NCI-H2081 (cell line): ENCODE data around the gene CDK17.
"Not testable (repeated sequence)": the region's sequence is repeated elsewhere in the genome, so short reads cannot be mapped to it uniquely, and the experiment has no call there.

ENCODE experiments used
- DNase-seq, 2 experiments: peaks; one replicate each; lab custom pipeline; 2025; lab: John Stamatoyannopoulos, UW

Gene CDK17

DNA sequence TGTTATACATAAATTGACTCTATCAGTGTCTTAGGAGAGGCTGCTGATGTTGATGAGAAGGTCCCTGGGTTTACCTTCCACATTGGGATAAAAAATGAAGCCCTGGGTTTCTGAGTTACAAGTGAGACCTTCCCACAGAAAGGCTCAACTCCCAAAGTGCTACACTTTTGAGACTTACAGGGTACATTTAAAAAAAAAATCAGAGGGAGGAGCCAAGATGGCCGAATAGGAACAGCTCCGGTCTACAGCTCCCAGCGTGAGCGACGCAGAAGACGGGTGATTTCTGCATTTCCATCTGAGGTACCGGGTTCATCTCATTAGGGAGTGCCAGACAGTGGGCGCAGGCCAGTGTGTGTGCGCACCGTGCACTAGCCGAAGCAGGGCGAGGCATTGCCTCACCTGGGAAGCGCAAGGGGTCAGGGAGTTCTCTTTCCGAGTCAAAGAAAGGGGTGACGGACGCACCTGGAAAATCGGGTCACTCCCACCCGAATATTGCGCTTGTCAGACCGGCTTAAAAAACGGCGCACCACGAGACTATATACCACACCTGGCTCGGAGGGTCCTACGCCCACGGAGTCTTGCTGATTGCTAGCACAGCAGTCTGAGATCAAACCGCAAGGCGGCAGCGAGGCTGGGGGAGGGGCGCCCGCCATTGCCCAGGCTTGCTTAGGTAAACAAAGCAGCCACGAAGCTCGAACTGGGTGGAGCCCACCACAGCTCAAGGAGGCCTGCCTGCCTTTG lies 84.3 kb downstream of the CDK17 start:
- not testable (repeated sequence) for DNase-seq

DNA sequence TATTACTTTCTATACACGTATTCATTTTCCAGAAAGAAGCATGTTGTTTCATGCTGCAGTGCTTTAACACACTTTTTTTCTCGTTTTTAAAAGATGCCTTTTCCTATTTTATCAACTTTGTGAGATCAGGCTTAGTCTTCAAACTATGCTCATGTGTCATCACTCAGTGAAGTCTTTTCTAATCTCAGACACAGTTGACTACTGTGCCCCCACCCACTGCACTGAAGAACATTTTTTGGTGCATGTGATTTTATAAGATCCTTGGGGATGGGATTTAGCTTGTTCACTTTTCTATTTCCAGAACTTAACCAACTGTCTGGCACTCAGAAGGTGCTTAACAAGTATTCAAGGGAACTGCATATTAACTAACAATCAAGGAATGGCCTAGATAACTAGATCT lies 85.5 kb downstream of the CDK17 start:
- DNase-seq: no peak

GRCh38 chr12:96313606-96314005 lies 86.6 kb downstream of the CDK17 start:
- DNase-seq: no peak

DNA sequence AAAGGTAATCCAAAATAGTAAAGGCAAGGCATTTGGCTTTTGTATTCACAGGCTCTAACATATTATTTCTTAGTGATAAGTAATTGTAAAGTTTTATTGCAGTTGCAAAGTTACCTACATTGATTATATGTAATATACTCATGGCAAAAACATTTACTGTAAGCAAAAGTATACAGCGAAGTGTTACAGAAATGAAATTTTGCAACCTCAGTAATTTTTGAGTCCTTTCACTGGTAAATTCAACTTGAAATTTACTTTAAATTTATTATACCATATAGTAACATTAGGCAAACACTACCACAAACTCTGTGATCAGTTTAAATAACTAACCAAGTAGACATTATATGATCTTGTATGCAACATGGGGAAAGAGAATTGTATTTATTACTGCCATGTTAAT lies 89.0 kb downstream of the CDK17 start:
- DNase-seq: no peak

GRCh38 chr12:96310067-96310466 lies 90.2 kb downstream of the CDK17 start:
- no peak for DNase-seq

- DNase-seq: no peak
Observed at GRCh38 chr12:96308881-96309280, 91.4 kb downstream of the CDK17 start.

- DNase-seq: no peak
Observed at GRCh38 chr12:96305665-96306064, 94.6 kb downstream of the CDK17 start.

DNA sequence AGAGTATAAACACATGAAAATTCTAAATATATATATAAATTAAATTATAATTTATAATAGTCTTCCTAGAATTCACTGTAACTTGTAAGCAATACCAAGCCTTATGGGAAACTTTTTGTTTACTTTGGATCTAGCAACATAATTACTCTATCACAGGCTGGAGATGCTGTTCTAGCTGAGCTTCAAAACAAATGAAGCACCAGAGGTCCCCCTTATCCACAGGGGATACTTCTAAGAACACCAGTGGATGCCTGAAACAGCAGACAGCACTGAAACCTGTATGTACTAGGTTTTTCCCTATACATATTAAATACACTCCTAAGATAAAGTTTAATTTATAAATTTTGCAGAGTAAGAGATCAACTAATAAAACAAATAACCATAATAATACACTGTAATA lies 96.6 kb downstream of the CDK17 start:
- no peak for DNase-seq

DNA sequence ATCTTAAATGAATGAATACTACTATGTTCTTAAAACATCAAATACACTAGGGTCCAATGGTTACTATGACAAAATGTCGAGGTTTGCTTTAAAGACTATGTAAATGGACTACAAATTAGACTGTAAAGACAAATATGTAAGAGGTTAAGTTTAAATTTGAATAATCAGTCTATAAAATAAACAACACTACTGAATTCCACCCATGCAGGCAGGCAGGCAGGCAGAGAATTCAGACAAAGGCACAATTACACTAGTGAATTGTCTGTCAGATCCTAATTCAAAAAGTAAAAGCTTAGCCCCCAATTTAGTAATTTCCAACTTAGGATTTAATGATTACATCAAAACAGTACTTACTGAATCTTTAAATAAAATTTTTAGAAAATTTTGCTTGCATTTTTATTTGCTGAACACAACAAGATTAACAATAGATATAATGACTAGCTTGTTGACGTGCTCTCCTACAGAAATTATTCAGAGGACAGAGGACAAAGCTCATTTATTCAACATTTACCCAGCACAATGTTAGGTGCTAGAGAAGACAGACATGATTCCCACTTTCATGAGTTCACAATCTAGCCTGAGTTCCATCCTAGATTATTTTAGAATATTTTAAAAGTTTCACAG lies 97.4 kb downstream of the CDK17 start:
- DNase-seq: peak in 1 of 2 experiments; percentile 7

DNA sequence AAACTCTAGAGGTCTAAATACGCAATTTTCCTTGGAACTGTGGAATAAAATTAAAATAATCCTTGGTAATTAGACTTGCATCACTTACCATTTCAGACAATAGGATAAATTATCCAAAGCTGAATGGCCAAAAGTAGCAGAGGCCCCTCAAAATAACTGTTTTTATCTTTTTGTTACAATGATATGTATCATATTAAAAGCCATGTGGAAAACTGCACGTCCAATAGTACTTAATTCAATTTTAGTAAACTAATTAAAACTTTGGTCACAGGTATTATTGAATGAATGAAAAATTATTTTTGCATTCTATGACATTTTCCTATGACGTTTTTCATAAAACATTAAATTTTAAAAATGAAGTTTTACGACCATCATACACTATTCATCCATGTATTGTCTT lies 98.5 kb downstream of the CDK17 start:
- DNase-seq: no peak

- no peak for DNase-seq
Observed at GRCh38 chr12:96300064-96300463, 100.2 kb downstream of the CDK17 start.

- no peak for DNase-seq
Observed at GRCh38 chr12:96297504-96297903, 102.7 kb downstream of the CDK17 start.

DNA sequence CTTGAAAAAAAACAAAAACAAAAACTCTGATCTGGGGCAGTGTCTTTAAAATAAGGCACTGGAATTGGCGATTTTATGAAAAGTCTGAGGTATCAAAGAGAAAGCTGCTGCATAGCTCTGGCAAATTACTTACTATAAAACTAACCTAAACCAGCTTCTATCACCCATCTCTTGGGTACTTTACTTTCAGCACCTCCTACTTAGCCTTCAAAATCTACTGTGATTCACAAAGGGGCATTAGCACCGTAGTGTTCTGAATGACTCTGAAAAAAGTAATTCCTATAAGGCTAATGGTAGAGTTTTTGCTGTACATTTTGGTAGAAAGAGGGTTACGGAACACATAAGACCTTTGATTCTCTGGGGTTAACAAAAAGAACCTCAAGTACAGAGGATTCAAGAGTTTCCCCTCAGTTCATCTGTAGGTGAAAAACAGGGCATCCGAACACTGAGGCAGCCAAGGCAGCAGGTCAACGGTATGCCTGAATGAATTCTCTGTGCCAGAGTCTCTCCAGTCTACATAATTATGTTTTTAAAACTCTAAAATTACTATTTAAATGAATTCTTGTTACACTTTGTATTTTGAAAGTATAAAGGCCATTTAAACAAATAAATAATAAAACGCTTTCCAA lies 104.6 kb downstream of the CDK17 start:
- no peak for DNase-seq

DNA sequence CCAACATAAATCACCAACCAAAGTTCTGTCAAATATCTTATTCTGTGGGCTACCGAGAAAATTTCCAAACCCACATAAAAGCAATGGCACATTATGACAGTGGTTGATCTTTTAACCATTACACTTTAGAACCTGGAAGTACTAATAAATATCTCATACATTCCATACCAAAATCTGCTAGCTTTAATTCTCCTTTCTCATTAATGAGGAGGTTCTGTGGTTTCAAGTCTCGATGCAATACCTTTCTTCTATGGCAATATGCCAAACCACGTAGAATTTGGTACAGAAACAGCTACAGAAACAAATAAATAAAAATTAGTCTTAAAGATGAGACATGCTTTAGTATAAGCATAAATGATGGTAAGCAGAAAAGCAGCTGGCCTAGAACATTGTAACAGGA lies 105.4 kb downstream of the CDK17 start:
- DNase-seq: no peak

- no peak for DNase-seq
Observed at GRCh38 chr12:96293093-96293492, 107.1 kb downstream of the CDK17 start.

GRCh38 chr12:96289067-96289466 lies 111.2 kb downstream of the CDK17 start:
- no peak for DNase-seq

GRCh38 chr12:96285158-96285557 lies 115.1 kb downstream of the CDK17 start:
- DNase-seq: no peak

DNA sequence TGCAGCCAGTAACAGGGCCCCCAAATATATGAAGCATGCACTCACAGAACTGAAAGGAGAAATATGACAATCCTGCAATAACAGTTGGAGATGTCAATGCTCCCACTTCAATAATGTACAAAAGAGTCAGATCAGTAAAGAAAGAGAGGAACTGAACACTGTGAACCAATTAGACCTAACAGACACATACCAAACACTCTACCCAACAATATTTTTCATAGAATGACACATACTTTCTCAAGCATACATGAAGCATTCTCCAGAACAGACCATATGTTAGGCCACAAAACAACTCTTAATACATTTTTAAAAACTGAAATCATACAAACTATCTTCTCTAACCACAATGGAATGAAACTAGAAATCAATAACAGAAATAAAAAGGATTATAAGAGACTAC lies 125.9 kb downstream of the CDK17 start:
- DNase-seq: no peak

DNA sequence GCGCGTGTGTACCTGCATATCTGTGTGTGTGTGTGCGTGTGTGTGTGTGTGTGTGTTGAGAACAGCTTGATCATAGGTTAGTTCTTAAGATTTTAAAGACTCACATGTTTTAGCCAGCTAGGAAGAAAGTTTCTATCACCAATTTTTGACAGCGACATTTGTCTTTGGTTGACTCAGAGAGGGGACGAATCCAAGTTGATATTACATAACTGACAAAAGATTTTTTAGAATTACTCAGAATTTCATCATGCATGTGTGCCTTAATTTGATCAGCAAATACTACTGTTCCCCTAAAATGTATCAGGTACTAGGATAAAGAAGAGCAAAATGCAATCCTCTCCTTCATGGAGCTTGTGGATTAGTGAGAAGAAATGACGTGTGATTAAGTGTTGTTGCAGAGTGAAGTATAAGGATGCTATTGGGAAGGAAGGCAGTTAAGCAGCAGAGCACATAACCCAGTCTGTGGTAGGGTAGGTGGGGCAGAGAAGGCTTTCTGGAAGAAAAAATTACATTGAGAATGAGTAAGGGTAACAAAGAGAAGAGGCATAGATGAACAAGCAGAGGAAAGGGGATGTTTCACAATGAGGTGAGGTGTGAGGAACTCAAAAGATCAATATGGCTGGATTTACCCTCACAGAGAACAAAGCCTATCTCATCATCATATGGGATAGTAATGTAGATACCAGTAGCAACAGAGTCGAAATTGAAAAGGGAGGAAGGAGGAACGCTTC lies 128.6 kb downstream of the CDK17 start:
- no peak for DNase-seq

DNA sequence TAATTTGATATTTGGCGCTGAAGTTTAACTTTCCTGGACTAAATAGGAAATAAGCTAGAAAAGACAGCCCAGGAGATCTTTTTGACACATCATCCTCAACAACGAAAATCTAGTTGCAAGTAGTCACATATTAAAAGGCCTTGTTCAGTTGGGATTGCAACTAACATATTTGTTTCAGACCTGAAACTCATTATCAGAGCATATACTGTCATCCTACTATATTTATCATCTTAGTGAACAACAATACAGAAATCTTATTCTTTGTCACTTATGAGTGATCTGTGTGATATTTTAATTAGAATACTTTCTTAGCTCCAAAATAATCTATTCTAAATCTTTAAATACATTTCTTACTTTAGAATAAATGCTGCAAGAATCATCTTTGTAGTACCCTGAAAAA lies 134.0 kb downstream of the CDK17 start:
- no peak for DNase-seq

GRCh38 chr12:96265836-96266235 lies 134.4 kb downstream of the CDK17 start:
- no peak for DNase-seq

GRCh38 chr12:96265400-96265799 lies 134.8 kb downstream of the CDK17 start:
- no peak for DNase-seq

GRCh38 chr12:96263449-96263902 lies 136.8 kb downstream of the CDK17 start:
- DNase-seq: peak; percentile 37 to 78
